GM23248 (cell line): ENCODE results near the gene NT5M. TPM values are rescaled to one million over a fixed set of nuclear protein-coding genes. Genes with fewer than 3 reads are reported as not detected.

Source experiments
- DNase-seq: peaks from one replicate; pipeline ENCODE4 v3.0.0-alpha.2; 2015
- H2AFZ ChIP-seq: fragments of 200-600 bp; sonication (generic); 2 replicates; pipeline ENCODE4 v1.6.1; 2016; ENCODE audit warnings: antibody characterized with exemption
- H3F3A ChIP-seq: fragments of 200-600 bp; sonication (generic); 2 replicates; pipeline ENCODE4 v1.6.1; 2016; ENCODE audit warnings: mild to moderate bottlenecking, antibody characterized with exemption, mixed run types; ENCODE audit not compliant: insufficient read depth
- H3K27ac ChIP-seq: fragments of 200-600 bp; sonication (generic); 2 replicates; pipeline ENCODE4 v1.5.1; 2016; ENCODE audit warnings: mild to moderate bottlenecking
- H3K27me3 ChIP-seq: fragments of 200-600 bp; sonication (generic); replicated peaks from 2 replicates; pipeline ENCODE4 v1.6.1; 2016; ENCODE audit warnings: mild to moderate bottlenecking; ENCODE audit not compliant: insufficient read depth
- H3K36me3 ChIP-seq: fragments of 200-600 bp; sonication (generic); 2 replicates; pipeline ENCODE4 v1.6.1; 2016; ENCODE audit warnings: low read depth, mild to moderate bottlenecking
- H3K4me1 ChIP-seq: fragments of 200-600 bp; sonication (generic); 2 replicates; pipeline ENCODE4 v1.6.1; 2016; ENCODE audit warnings: mild to moderate bottlenecking; ENCODE audit not compliant: insufficient read depth
- H3K4me2 ChIP-seq: fragments of 200-600 bp; sonication (generic); one replicate; pipeline ENCODE4 v1.6.1; 2016; ENCODE audit warnings: mild to moderate bottlenecking; ENCODE audit not compliant: unreplicated experiment
- H3K4me3 ChIP-seq: fragments of 200-600 bp; sonication (generic); 2 replicates; pipeline ENCODE4 v1.5.1; 2016; ENCODE audit warnings: mild to moderate bottlenecking
- H3K79me2 ChIP-seq: fragments of 200-600 bp; sonication (generic); 2 replicates; pipeline ENCODE4 v1.6.1; 2016; ENCODE audit warnings: mild to moderate bottlenecking; ENCODE audit not compliant: insufficient read depth
- H3K9ac ChIP-seq: fragments of 200-600 bp; sonication (generic); 2 replicates; pipeline ENCODE4 v1.6.1; 2016; ENCODE audit warnings: mild to moderate bottlenecking
- H3K9me2 ChIP-seq: fragments of 200-600 bp; sonication (generic); 2 replicates; pipeline ENCODE4 v1.6.1; 2016; ENCODE audit warnings: mixed run types, mild to moderate bottlenecking, moderate library complexity; ENCODE audit not compliant: insufficient read depth
- H3K9me3 ChIP-seq: fragments of 200-600 bp; sonication (generic); one replicate; pipeline ENCODE4 v1.6.1; 2017; ENCODE audit warnings: low read depth
- H4K20me1 ChIP-seq: fragments of 200-600 bp; sonication (generic); 2 replicates; pipeline ENCODE4 v1.6.0; 2016; ENCODE audit not compliant: insufficient read depth
- EZH2 ChIP-seq: fragments of 200-600 bp; sonication (generic); IDR thresholded peaks from 2 replicates; pipeline ENCODE4 v1.6.1; 2018; ENCODE audit warnings: antibody characterized with exemption, mild to moderate bottlenecking; ENCODE audit not compliant: insufficient read depth, poor library complexity, severe bottlenecking
- EZH2phosphoT487 ChIP-seq: fragments of 200-600 bp; sonication (generic); IDR thresholded peaks from 2 replicates; pipeline ENCODE4 v1.6.1; 2018; ENCODE audit warnings: antibody characterized with exemption, moderate library complexity, mild to moderate bottlenecking, low read depth; ENCODE audit not compliant: insufficient read depth
- WGBS, 2 experiments: methylation state at CpG; one replicate each; pipeline ENCODE4 v1.1.6; 2015 to 2017; ENCODE audit warnings: low lambda C conversion rate in 2 of 2, low coverage in 1 of 2; ENCODE audit errors: missing lambda C conversion rate in 2 of 2; 5-methylcytosine and 5-hydroxymethylcytosine counted together
- in situ Hi-C: fragments of 300-500 bp; cut with MboI; formaldehyde crosslinking; loops from 2 replicates; pipeline ENCODE4 v1.15.0; 2020
- polyA plus RNA-seq: library from polyadenylated mRNA; unstranded; fragments of >200 nt; fragmentation: Nextera tagmentation; extraction: Ambion mirVana; gene quantifications from 2 replicates; pipeline ENCODE4 v1.2.1, GENCODE V29; 2016
- total RNA-seq: library from RNA; depleted of rRNA; stranded (reverse); fragments of >200 nt; shearing (Covaris generic); gene quantifications from 2 replicates; pipeline ENCODE4 v1.2.3, GENCODE V29; 2014

The NT5M gene
- total and polyA plus RNA-seq, 2 experiments from 2014 or later: 3.3 to 5.1 TPM

DNA sequence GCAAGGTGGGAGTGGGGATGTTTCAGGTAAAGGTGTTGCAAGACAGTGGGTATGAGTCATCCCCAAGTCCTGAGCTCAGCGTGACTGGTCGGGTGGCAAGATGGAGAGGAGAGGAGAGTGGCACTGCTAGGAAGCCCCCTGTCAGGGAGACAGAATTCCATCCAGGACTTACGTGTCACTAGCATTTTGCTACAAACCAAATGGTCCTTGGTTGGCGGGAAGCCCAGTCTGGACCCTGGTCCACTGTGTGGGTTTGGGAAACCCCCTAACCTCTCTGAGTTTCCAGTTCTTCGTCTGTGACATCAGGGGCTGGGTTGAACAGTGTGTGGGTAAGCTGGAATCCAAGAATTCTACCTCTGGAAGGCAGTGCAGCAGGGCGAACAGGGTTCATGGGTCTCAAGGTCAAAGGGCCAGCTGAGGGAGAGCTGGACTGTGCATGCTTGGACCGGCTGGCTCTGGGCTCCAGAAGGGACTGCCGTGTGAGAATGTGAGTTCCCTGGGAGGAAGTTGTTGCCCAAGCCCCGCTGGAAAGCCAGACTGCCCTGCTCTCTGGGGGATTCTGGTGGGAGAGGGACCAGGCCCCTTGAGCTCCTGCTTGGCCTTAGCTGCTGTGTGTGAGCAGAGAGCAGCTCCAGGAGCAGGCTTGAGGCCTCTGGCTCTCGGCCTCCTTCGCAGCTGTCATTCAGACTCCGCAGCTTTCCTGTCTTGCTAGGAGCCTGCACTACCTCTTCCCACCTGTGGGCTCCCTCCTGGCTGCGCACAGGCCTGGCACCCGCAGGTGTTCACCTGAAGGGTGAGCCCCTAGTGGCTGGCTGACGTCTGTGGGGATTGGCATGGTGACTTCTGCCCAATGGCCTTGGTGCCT is 84.6 kb downstream of the NT5M start:
- H3K9ac ChIP-seq: no peak overlapping the region
- no peaks in the 10 kb centered on the region for H3K4me1 ChIP-seq
- H3K9me2 ChIP-seq: no peaks in the 10 kb centered on the region
- in situ Hi-C loops: no loop called here
- no peaks in the 10 kb centered on the region for H4K20me1 ChIP-seq
- no peak overlapping the region for H3K4me3 ChIP-seq
- TF ChIP-seq EZH2 (no peak), EZH2phosphoT487 (no peak)
- H2AFZ ChIP-seq: no peak overlapping the region
- no peaks in the 10 kb centered on the region for H3F3A ChIP-seq
- WGBS, 2 experiments: 75% methylated on average over 15 of the region's 15 CpGs
- no peaks in the 10 kb centered on the region for H3K79me2 ChIP-seq
- H3K4me2 ChIP-seq: no peak overlapping the region
- H3K36me3 ChIP-seq: no peaks in the 10 kb centered on the region
- no peak overlapping the region for H3K27ac ChIP-seq
- H3K27me3 ChIP-seq: peaks cover 4% of the 10 kb centered on the region
- peak; percentile 12 for DNase-seq
- H3K9me3 ChIP-seq: no peaks in the 10 kb centered on the region

DNA sequence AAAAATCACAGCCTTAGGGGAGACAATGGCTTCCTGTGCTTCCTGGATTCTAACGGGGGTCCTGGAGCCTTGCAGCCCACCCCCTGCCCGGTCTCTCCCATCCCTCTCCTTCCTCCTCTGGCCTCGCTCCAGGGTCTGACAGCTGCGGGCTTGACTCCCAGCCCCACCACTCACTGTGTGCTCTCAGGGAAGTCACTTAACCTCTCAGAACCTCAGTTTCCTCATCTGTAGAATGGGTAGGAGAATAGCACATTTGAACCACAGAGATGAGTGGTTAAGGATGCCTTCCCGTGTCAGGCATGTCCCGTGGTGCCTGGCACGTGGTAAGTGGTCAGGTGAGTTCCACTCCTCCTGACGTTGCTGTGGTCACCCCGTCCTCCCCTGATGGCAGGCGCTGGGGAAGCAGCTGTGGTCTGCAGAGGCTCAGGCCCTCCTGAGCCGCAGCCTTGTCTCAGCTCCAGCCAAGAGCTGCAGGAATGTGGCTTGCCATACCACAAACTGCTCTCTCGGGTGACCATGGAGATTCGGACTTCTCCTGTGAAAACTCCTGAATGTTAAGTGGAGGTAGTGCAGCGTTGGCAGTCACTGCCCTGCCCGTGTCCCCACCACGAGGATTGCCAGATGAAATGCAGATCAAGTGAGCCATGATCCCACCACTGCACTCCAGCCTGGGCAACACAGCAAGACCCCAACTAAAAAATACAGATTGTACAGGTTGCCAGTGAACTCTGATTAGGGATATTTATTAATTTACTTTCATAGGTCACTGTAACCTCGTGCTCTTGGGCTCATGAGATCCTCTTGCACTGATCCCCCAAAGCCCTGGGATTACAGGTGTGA is 85.7 kb downstream of the NT5M start:
- Histone ChIP-seq H3F3A (no peaks in the 10 kb centered on the region), H3K36me3 (no peaks in the 10 kb centered on the region), H3K79me2 (no peaks in the 10 kb centered on the region), H3K9ac (no peak overlapping the region), H2AFZ (no peak overlapping the region), H3K4me1 (no peaks in the 10 kb centered on the region), H3K27me3 (no peaks in the 10 kb centered on the region), H3K4me3 (no peak overlapping the region), H4K20me1 (no peaks in the 10 kb centered on the region), H3K9me2 (no peaks in the 10 kb centered on the region), H3K4me2 (no peak overlapping the region), H3K27ac (no peak overlapping the region), H3K9me3 (no peaks in the 10 kb centered on the region)
- in situ Hi-C loops: no loop called here
- 69 to 71% methylated on average over 15 to 17 of the region's 17 CpGs for WGBS, 2 experiments
- TF ChIP-seq EZH2phosphoT487 (no peak), EZH2 (no peak)
- DNase-seq: no peak

DNA sequence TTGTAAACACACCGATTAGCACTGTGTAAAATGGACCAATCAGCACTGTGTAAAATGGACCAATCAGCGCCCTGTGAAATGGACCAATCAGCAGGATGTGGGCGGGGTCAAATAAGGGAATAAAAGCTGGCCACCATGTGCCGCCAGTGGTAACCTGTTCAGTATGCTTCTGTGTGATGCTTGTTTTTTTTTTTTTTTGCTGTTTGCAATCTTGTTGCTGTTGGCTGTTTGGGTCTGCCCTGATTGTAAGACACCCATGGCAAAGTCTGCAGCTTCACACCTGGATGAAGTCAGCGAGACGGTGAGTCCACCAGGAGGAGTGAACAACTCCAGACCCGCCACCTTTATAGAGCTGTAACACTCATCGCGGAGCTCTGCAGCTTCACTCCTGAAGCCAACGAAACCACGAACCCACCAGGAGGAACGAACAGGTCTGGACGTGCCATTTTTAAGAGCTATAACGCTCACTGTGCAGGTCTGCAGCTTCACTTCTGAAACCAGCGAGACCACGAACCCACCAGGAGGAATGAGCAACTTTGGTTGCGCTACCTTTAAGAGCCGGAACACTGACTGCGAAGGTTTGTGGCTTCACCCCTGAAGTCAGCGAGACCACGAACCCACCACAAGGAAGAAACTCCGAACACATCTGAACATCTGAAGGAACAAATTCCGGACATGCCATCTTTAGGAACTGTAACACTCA is 88.6 kb downstream of the NT5M start:
- H3K36me3 ChIP-seq: no peaks in the 10 kb centered on the region
- H3K4me3 ChIP-seq: no peak overlapping the region
- no peaks in the 10 kb centered on the region for H3F3A ChIP-seq
- no peak overlapping the region for H2AFZ ChIP-seq
- H3K9me3 ChIP-seq: no peaks in the 10 kb centered on the region
- TF ChIP-seq EZH2phosphoT487 (no peak), EZH2 (no peak)
- H3K9ac ChIP-seq: no peak overlapping the region
- no peak overlapping the region for H3K4me2 ChIP-seq
- H4K20me1 ChIP-seq: no peaks in the 10 kb centered on the region
- peak; percentile 13 for DNase-seq
- H3K27me3 ChIP-seq: no peaks in the 10 kb centered on the region
- in situ Hi-C loops: no loop called here
- WGBS, 2 experiments: 87 to 88% methylated on average over 23 of the region's 23 CpGs
- H3K27ac ChIP-seq: no peak overlapping the region
- H3K4me1 ChIP-seq: no peaks in the 10 kb centered on the region
- no peaks in the 10 kb centered on the region for H3K9me2 ChIP-seq
- H3K79me2 ChIP-seq: no peaks in the 10 kb centered on the region

DNA sequence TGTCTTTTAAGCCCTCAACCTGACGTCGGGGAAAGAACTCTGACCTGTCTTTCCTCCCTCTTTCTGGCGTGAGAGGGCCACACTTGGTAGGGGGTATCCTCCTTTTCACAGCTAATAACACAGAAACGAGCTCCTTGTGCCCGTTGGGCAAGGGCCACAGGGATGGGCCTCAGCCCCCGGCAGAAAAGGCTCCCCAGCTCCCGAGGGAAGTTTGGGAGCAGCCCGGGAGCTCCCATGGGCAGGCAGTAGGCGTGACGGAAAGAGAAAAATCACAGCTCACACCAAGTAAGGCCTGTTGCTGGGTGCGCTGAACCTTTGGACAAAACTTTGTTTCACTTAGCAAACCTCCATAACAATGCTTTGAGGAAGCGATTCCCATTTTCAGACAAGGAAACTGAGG is 90.8 kb downstream of the NT5M start:
- Histone ChIP-seq H3K4me3 (no peak overlapping the region), H3K4me1 (peaks cover 9% of the 10 kb centered on the region), H3K27ac (no peak overlapping the region), H3K9me3 (no peaks in the 10 kb centered on the region), H3K79me2 (no peaks in the 10 kb centered on the region), H4K20me1 (no peaks in the 10 kb centered on the region), H3K36me3 (no peaks in the 10 kb centered on the region), H2AFZ (no peak overlapping the region), H3K27me3 (no peaks in the 10 kb centered on the region), H3K9me2 (no peaks in the 10 kb centered on the region), H3F3A (no peaks in the 10 kb centered on the region), H3K4me2 (no peak overlapping the region), H3K9ac (no peak overlapping the region)
- 88% methylated on average over 12 of the region's 12 CpGs for WGBS, 2 experiments
- in situ Hi-C loops: no loop called here
- no peak for TF ChIP-seq EZH2phosphoT487
- no peak for TF ChIP-seq EZH2
- DNase-seq: no peak
